Mesendoderm (in vitro differentiated cells): ENCODE measurements around the gene ITGB2.

Source experiments
- DNase-seq: peaks from one replicate; pipeline ENCODE4 v3.0.0; 2013
- H2AK5ac ChIP-seq: 2 replicates; pipeline ENCODE4 v1.6.1; 2013; ENCODE audit warnings: low read length, inconsistent platforms
- H2BK120ac ChIP-seq: 2 replicates; pipeline ENCODE4 v1.6.1; 2013; ENCODE audit warnings: low read depth, mild to moderate bottlenecking, low read length, moderate library complexity, mixed read lengths
- H2BK15ac ChIP-seq: replicated peaks from 2 replicates; pipeline ENCODE4 v1.6.1; 2013; ENCODE audit warnings: low read depth, mild to moderate bottlenecking, moderate library complexity
- H2BK5ac ChIP-seq: 2 replicates; pipeline ENCODE4 v1.6.1; 2013; ENCODE audit warnings: low read length, inconsistent platforms
- H3K18ac ChIP-seq: 2 replicates; pipeline ENCODE4 v1.6.1; 2013; ENCODE audit warnings: mild to moderate bottlenecking, low read length, mixed read lengths
- H3K23ac ChIP-seq: one replicate; pipeline ENCODE4 v1.6.1; 2013; ENCODE audit warnings: low read length
- H3K27ac ChIP-seq: 2 replicates; pipeline ENCODE4 v1.5.1; 2013; ENCODE audit warnings: low read depth, mild to moderate bottlenecking, inconsistent platforms, low read length, moderate library complexity
- H3K27me3 ChIP-seq: 2 replicates; pipeline ENCODE4 v1.6.1; 2013; ENCODE audit warnings: low read length, control low read depth, mild to moderate bottlenecking, inconsistent platforms; ENCODE audit not compliant: insufficient read depth, poor library complexity
- H3K36me3 ChIP-seq: 2 replicates; pipeline ENCODE4 v1.6.1; 2013; ENCODE audit warnings: low read length, inconsistent platforms; ENCODE audit not compliant: control insufficient read depth, insufficient read depth
- H3K4ac ChIP-seq: one replicate; pipeline ENCODE4 v1.6.1; 2013; ENCODE audit warnings: low read depth, mild to moderate bottlenecking, low read length, moderate library complexity
- H3K4me1 ChIP-seq: 2 replicates; pipeline ENCODE4 v1.6.1; 2013; ENCODE audit warnings: low read depth, low read length, inconsistent platforms; ENCODE audit not compliant: control insufficient read depth
- H3K4me2 ChIP-seq: 2 replicates; pipeline ENCODE4 v1.6.1; 2013; ENCODE audit warnings: low read length
- H3K4me3 ChIP-seq: 2 replicates; pipeline ENCODE4 v1.5.1; 2013; ENCODE audit warnings: mild to moderate bottlenecking, low read length
- H3K56ac ChIP-seq: one replicate; pipeline ENCODE4 v1.6.1; 2013; ENCODE audit warnings: low read length
- H3K79me1 ChIP-seq: 2 replicates; pipeline ENCODE4 v1.6.1; 2013; ENCODE audit warnings: low read length, inconsistent platforms
- H3K79me2 ChIP-seq: 2 replicates; pipeline ENCODE4 v1.6.1; 2013; ENCODE audit warnings: mild to moderate bottlenecking, low read length; ENCODE audit not compliant: control insufficient read depth, insufficient read depth
- H3K9ac ChIP-seq: 2 replicates; pipeline ENCODE4 v1.6.1; 2013; ENCODE audit warnings: low read length, inconsistent platforms
- H4K5ac ChIP-seq: one replicate; pipeline ENCODE4 v1.6.1; 2013; ENCODE audit warnings: low read length
- H4K8ac ChIP-seq: one replicate; pipeline ENCODE4 v1.6.1; 2013; ENCODE audit warnings: low read depth, mild to moderate bottlenecking, control low read depth, low read length, moderate library complexity
- WGBS: extraction: QIAGEN DNeasy Blood & Tissue Kit; methylation state at CpG from one replicate; pipeline ENCODE4 v1.1.7; 2013; ENCODE audit warnings: low lambda C conversion rate, missing lambda C conversion rate; ENCODE audit not compliant: insufficient coverage; ENCODE audit errors: extremely low coverage; 5-methylcytosine and 5-hydroxymethylcytosine counted together

The ITGB2 gene

DNA sequence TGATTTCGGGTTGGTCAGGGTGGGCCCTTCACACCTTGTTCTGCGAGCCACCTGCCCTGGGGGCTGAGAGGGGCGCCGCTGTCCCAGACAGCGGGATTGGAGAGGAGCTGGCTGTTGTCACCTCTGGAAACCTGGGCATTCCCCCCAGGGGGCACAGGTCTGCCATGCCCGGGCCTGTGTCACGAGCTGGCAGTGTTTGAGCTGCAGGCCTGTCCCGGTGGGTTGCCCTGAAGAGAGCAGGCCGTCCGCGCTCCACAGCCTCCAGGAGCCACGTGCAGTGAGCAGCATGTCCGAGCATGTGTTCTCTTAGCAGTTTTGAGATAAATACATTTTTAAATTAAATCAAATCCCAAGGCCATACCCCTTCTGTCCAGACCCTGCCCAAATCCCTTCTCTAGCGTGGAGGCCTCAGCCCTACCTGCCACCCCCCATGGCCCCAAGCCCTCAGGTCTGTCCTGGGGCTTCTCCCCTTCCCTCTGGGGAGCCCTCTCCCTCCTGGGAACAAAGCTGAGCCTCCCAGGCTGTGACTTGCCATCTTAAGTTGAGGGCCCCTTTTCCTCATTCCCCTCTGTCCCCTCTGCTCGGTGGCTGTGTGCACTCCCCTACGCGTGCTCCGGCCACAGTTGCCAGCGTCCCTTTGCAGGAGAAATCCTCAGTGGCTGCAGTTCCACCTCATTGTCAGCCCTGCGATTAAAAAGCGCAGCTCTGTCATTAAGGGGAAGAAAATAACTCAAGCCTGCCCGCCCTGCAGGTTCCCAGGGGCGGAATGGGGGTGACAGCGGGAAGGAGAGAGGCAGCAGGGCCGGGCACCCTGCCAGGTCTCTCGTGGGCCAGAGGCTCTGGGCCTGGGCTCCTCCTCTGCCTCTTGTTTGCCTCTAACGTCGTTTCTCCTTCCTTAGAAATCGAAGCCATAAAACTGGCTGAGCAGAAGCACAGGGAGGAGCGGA is 45.7 kb upstream of the ITGB2 start:
- no peak overlapping the region for H3K18ac ChIP-seq
- peaks cover 7% of the 10 kb centered on the region for H3K36me3 ChIP-seq
- H3K9ac ChIP-seq: no peak overlapping the region
- H3K4me2 ChIP-seq: no peak overlapping the region
- H4K8ac ChIP-seq: no peak overlapping the region
- no peak overlapping the region for H3K56ac ChIP-seq
- no peak overlapping the region for H4K5ac ChIP-seq
- WGBS: no CpG with 5 or more reads among the region's 30 CpGs
- no peaks in the 10 kb centered on the region for H3K27me3 ChIP-seq
- no peak overlapping the region for H3K4ac ChIP-seq
- peaks cover 6% of the 10 kb centered on the region for H3K79me2 ChIP-seq
- H3K4me1 ChIP-seq: peaks cover 2% of the 10 kb centered on the region
- H2BK5ac ChIP-seq: no peak overlapping the region
- no peak overlapping the region for H3K27ac ChIP-seq
- H2BK120ac ChIP-seq: no peak overlapping the region
- DNase-seq: no peak
- no peak overlapping the region for H3K4me3 ChIP-seq
- no peak overlapping the region for H2AK5ac ChIP-seq
- H3K23ac ChIP-seq: no peak overlapping the region
- no peak overlapping the region for H2BK15ac ChIP-seq
- H3K79me1 ChIP-seq: peaks cover 12% of the 10 kb centered on the region

GRCh38 chr21:44965251-44966022 is 44.7 kb upstream of the ITGB2 start:
- Histone ChIP-seq H3K36me3 (peaks cover 9% of the 10 kb centered on the region), H2AK5ac (no peak overlapping the region), H3K23ac (no peak overlapping the region), H4K5ac (no peak overlapping the region), H3K4ac (no peak overlapping the region), H2BK15ac (no peak overlapping the region), H3K27ac (no peak overlapping the region), H3K4me1 (peaks cover 2% of the 10 kb centered on the region), H3K4me2 (no peak overlapping the region), H4K8ac (no peak overlapping the region), H3K27me3 (no peaks in the 10 kb centered on the region), H3K9ac (no peak overlapping the region), H3K79me2 (peaks cover 6% of the 10 kb centered on the region), H3K56ac (no peak overlapping the region), H2BK5ac (no peak overlapping the region), H3K79me1 (peaks cover 14% of the 10 kb centered on the region), H3K4me3 (no peak overlapping the region), H3K18ac (no peak overlapping the region), H2BK120ac (no peak overlapping the region)
- DNase-seq: no peak
- WGBS: no CpG with 5 or more reads among the region's 17 CpGs

DNA sequence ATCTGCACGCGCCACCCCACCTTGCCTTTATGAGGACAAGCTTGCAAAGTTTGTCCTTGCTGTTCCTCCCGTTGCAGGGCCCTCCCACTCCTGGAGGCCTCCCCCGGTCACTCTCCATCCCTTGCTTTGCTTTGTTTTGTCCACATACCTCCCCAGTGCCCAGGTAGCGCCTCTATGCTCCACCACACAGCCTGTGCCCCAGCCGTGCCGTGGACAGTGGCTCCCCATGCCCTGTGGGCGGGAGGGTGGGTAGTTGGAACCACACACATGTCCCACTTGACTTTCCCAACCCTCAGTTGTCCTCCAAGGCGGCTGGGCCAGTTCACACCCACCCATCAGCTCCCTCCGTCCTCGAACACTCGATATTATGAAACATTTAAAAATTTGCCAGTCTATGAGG is 43.7 kb upstream of the ITGB2 start:
- WGBS: no CpG with 5 or more reads among the region's 12 CpGs
- no peak overlapping the region for H3K9ac ChIP-seq

DNA sequence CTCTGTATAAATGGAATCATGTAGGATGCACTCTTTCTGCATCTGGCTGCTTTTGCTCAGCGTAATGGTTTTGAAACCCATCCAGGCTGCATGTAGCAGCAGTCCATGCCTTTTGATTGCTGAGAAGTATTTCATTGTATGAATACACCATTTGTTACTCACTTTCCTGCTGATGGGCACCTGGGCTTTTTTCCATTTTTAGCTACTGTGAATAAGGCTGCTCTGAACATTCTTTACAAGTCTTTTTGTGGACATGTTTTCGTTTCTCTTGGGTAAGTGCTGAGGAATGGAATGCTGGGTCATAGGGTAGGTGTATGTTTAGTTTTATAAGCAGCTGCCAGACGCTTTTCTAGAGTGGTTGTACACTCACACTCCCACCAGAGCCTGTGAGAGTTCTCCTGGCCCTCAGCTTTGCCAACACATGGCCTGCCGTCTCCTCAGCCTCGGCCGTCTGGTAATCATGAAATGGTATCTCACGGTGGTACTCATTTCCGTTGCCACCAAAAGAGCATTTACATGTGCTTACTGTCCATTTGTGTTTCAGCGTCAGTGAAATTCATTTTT is 41.8 kb upstream of the ITGB2 start:
- Histone ChIP-seq H3K27ac (no peak overlapping the region), H3K4me1 (no peaks in the 10 kb centered on the region), H3K79me2 (peaks cover 6% of the 10 kb centered on the region), H3K4me3 (no peak overlapping the region), H3K79me1 (peaks cover 14% of the 10 kb centered on the region), H3K9ac (no peak overlapping the region), H3K18ac (no peak overlapping the region), H3K4me2 (no peak overlapping the region), H2BK15ac (no peak overlapping the region), H4K5ac (no peak overlapping the region), H2BK120ac (no peak overlapping the region), H3K27me3 (no peaks in the 10 kb centered on the region), H2BK5ac (no peak overlapping the region), H3K36me3 (peaks cover 9% of the 10 kb centered on the region), H3K56ac (no peak overlapping the region), H2AK5ac (no peak overlapping the region), H3K23ac (no peak overlapping the region), H4K8ac (no peak overlapping the region), H3K4ac (no peak overlapping the region)
- WGBS: no CpG with 5 or more reads among the region's 9 CpGs
- no peak for DNase-seq

More for the DNA sequence above, 43.7 kb upstream of the ITGB2 start:
- H3K23ac ChIP-seq: no peak overlapping the region
- H2BK120ac ChIP-seq: no peak overlapping the region
- no peak overlapping the region for H2BK5ac ChIP-seq
- DNase-seq: no peak
- H3K56ac ChIP-seq: no peak overlapping the region
- no peak overlapping the region for H3K18ac ChIP-seq
- no peak overlapping the region for H2BK15ac ChIP-seq
- no peak overlapping the region for H3K27ac ChIP-seq
- H3K4ac ChIP-seq: no peak overlapping the region
- H3K4me1 ChIP-seq: no peaks in the 10 kb centered on the region
- H3K79me1 ChIP-seq: peaks cover 14% of the 10 kb centered on the region
- H4K8ac ChIP-seq: no peak overlapping the region
- no peak overlapping the region for H2AK5ac ChIP-seq
- peaks cover 6% of the 10 kb centered on the region for H3K79me2 ChIP-seq
- no peak overlapping the region for H3K4me3 ChIP-seq
- H4K5ac ChIP-seq: no peak overlapping the region
- peaks cover 12% of the 10 kb centered on the region for H3K36me3 ChIP-seq
- H3K27me3 ChIP-seq: no peaks in the 10 kb centered on the region
- H3K4me2 ChIP-seq: no peak overlapping the region

DNA sequence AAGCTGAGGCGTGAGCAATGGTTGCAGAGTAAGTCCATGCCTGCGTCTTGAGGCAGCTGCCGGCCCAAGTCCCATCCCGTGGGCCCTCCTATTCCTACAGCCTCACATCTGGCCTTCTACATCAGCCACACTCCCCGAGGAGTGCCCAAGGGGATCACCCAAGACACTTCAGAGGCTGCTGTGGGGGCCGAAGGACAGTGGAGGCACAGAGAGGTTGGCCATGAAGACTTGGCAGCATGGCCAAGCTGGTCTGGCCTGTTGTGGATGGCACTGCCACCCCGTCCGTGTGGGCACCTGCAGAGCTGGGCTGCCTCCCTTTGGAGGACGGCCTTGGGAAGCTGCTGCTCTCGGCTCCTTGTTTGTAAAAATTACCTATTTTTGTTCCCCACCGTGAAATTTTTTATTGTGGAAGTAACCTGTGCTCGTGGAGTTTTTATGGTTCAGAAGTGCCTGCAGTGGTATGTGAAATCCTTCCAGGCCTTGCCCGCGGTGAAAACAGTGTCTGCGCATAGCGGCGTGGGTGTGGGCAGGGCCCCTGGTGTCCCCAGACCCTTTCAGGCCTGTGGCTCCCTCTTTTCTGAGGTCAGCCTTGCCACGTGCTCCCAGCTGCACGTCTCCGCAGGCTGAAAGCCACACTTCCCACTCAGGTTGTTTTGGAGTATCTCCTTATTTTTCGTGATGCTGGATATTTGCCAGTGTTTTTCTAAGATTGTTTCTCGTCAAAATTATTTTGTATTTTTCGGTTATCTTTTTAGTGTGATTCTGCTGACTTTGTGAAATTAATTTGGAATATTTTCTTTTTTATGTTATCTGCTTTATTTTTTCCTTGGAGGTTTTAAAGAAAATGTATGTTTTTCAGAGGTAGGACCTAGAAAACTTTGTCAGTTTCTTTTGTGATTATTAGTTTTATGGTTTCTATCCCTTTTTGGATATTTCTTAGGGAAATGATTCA is 39.7 kb upstream of the ITGB2 start:
- Histone ChIP-seq H3K23ac (no peak overlapping the region), H3K4me3 (no peak overlapping the region), H2BK5ac (no peak overlapping the region), H4K8ac (no peak overlapping the region), H3K4me2 (no peak overlapping the region), H3K79me2 (peaks cover 14% of the 10 kb centered on the region), H4K5ac (no peak overlapping the region), H3K27me3 (no peaks in the 10 kb centered on the region), H3K27ac (no peak overlapping the region), H3K4me1 (no peaks in the 10 kb centered on the region), H3K9ac (no peak overlapping the region), H3K56ac (no peak overlapping the region), H3K79me1 (peaks cover 17% of the 10 kb centered on the region), H3K18ac (no peak overlapping the region), H3K4ac (no peak overlapping the region), H2BK15ac (no peak overlapping the region), H2AK5ac (no peak overlapping the region), H3K36me3 (peaks cover 13% of the 10 kb centered on the region), H2BK120ac (no peak overlapping the region)
- WGBS: no CpG with 5 or more reads among the region's 23 CpGs
- no peak for DNase-seq
